ENCODE data around the gene IGFBP1.
"Not testable (repeated sequence)": the region's sequence is repeated elsewhere in the genome, so short reads cannot be mapped to it uniquely, and the experiment has no call there.

The IGFBP1 gene

GRCh38 chr7:45888185-45888992 is at the start of gene IGFBP1:
IGFBP1 (plus strand) TSS chr7:45888488; CDS start chr7:45888653, 165 bp downstream.
- Histone ChIP-seq H3K9me3 (ENCODE audit: control insufficient read depth, insufficient read depth, low read depth, low read length) (no peaks in the 10 kb centered on the region), H3K36me3 (ENCODE audit: control insufficient read depth in 2 of 2, insufficient read depth in 1 of 2, low read length in 2 of 2) (no peaks in the 10 kb centered on the region), H3K4me3 (ENCODE audit: low read depth, low read length) (peak within 1 kb of the TSS; percentile 10), H3K4me1 (ENCODE audit: control insufficient read depth, insufficient read depth, low read length) (no peaks in the 10 kb centered on the region), H3K27ac (ENCODE audit: extremely low read depth, low read depth, low read length) (no peak within 1 kb of the TSS)
- CTCF ChIA-PET, result interaction anchor here (0.6 to 1.4 kb wide), 5 partner anchors 24 to 433 kb away, joined by 3 to 4 read pairs (median 3); no protein-coding TSS in a partner anchor
- no peak for TF ChIP-seq ZNF707 (tag by site-specific recombination; IDR thresholded peaks at IDR 0.05)
- TF ChIP-seq ZBTB8A (tag by site-specific recombination; IDR thresholded peaks at IDR 0.05), result no peak
- TF ChIP-seq EGR2 (tag by site-specific recombination; IDR thresholded peaks at IDR 0.05; ENCODE audit: low read depth), result no peak
- no peak for TF ChIP-seq ZNF529 (tag by site-specific recombination; IDR thresholded peaks at IDR 0.05; ENCODE audit: insufficient replicate concordance)
- TF ChIP-seq ZNF624 (tag by site-specific recombination; IDR thresholded peaks at IDR 0.05), result no peak
- no peak for TF ChIP-seq AEBP2 (tag by site-specific recombination; IDR thresholded peaks at IDR 0.05; ENCODE audit: borderline replicate concordance)
- no peak for TF ChIP-seq ZNF549 (tag by site-specific recombination; IDR thresholded peaks at IDR 0.05)
- TF ChIP-seq ZBTB17 (tag by site-specific recombination; IDR thresholded peaks at IDR 0.05), result no peak
- TF ChIP-seq ZNF37A (tag by site-specific recombination; IDR thresholded peaks at IDR 0.05), result no peak
- POLR2A ChIA-PET, result no interaction called here

- H3K4me3 ChIP-seq (ENCODE audit: low read depth, low read length); H3K27ac ChIP-seq (ENCODE audit: extremely low read depth, low read depth, low read length); H3K4me1 ChIP-seq (ENCODE audit: control insufficient read depth, insufficient read depth, low read length); CTCF ChIA-PET; H3K36me3 ChIP-seq (ENCODE audit: control insufficient read depth in 2 of 2, insufficient read depth in 1 of 2, low read length in 2 of 2); H3K9me3 ChIP-seq (ENCODE audit: control insufficient read depth, insufficient read depth, low read depth, low read length); POLR2A ChIA-PET: not testable (repeated sequence)
These were observed 49.4 kb upstream of the IGFBP1 start for GRCh38 chr7:45838852-45839251.

GRCh38 chr7:45841926-45842717 is 46.2 kb upstream of the IGFBP1 start:
- CTCF ChIA-PET; H3K9me3 ChIP-seq (ENCODE audit: control insufficient read depth, insufficient read depth, low read depth, low read length); POLR2A ChIA-PET; H3K36me3 ChIP-seq (ENCODE audit: control insufficient read depth in 2 of 2, insufficient read depth in 1 of 2, low read length in 2 of 2); H3K4me1 ChIP-seq (ENCODE audit: control insufficient read depth, insufficient read depth, low read length); H3K4me3 ChIP-seq (ENCODE audit: low read depth, low read length); H3K27ac ChIP-seq (ENCODE audit: extremely low read depth, low read depth, low read length): not testable (repeated sequence)

- CTCF ChIA-PET; POLR2A ChIA-PET; H3K36me3 ChIP-seq (ENCODE audit: control insufficient read depth in 2 of 2, insufficient read depth in 1 of 2, low read length in 2 of 2): not testable (repeated sequence)
These were observed 41.8 kb upstream of the IGFBP1 start for GRCh38 chr7:45846536-45846935.

GRCh38 chr7:45848734-45849133 is 39.6 kb upstream of the IGFBP1 start:
- H3K4me1 ChIP-seq (ENCODE audit: control insufficient read depth, insufficient read depth, low read length); H3K36me3 ChIP-seq (ENCODE audit: control insufficient read depth in 2 of 2, insufficient read depth in 1 of 2, low read length in 2 of 2); POLR2A ChIA-PET; H3K27ac ChIP-seq (ENCODE audit: extremely low read depth, low read depth, low read length); H3K9me3 ChIP-seq (ENCODE audit: control insufficient read depth, insufficient read depth, low read depth, low read length); H3K4me3 ChIP-seq (ENCODE audit: low read depth, low read length); CTCF ChIA-PET: not testable (repeated sequence)

More at GRCh38 chr7:45846536-45846935, 41.8 kb upstream of the IGFBP1 start:
- H3K4me3 ChIP-seq (ENCODE audit: low read depth, low read length); H3K27ac ChIP-seq (ENCODE audit: extremely low read depth, low read depth, low read length); H3K4me1 ChIP-seq (ENCODE audit: control insufficient read depth, insufficient read depth, low read length); H3K9me3 ChIP-seq (ENCODE audit: control insufficient read depth, insufficient read depth, low read depth, low read length): not testable (repeated sequence)

GRCh38 chr7:45852984-45853383 is 35.3 kb upstream of the IGFBP1 start:
- POLR2A ChIA-PET; H3K9me3 ChIP-seq (ENCODE audit: control insufficient read depth, insufficient read depth, low read depth, low read length); H3K27ac ChIP-seq (ENCODE audit: extremely low read depth, low read depth, low read length); H3K4me1 ChIP-seq (ENCODE audit: control insufficient read depth, insufficient read depth, low read length); H3K4me3 ChIP-seq (ENCODE audit: low read depth, low read length); H3K36me3 ChIP-seq (ENCODE audit: control insufficient read depth in 2 of 2, insufficient read depth in 1 of 2, low read length in 2 of 2): not testable (repeated sequence)
- CTCF ChIA-PET, result interaction anchor here (1.3 kb wide), 1 partner anchor 190 kb away, joined by 3 read pairs; no protein-coding TSS in a partner anchor

- CTCF ChIA-PET, result interaction anchor here (0.6 to 1.8 kb wide), 4 partner anchors 137 to 940 kb away, joined by 3 to 7 read pairs (median 4); no protein-coding TSS in a partner anchor
- H3K36me3 ChIP-seq (ENCODE audit: control insufficient read depth in 2 of 2, insufficient read depth in 1 of 2, low read length in 2 of 2); H3K4me1 ChIP-seq (ENCODE audit: control insufficient read depth, insufficient read depth, low read length); H3K4me3 ChIP-seq (ENCODE audit: low read depth, low read length); H3K9me3 ChIP-seq (ENCODE audit: control insufficient read depth, insufficient read depth, low read depth, low read length); POLR2A ChIA-PET; H3K27ac ChIP-seq (ENCODE audit: extremely low read depth, low read depth, low read length): not testable (repeated sequence)
These were observed 34.8 kb upstream of the IGFBP1 start for GRCh38 chr7:45853491-45853890.

- H3K4me1 ChIP-seq (ENCODE audit: control insufficient read depth, insufficient read depth, low read length); H3K36me3 ChIP-seq (ENCODE audit: control insufficient read depth in 2 of 2, insufficient read depth in 1 of 2, low read length in 2 of 2); H3K4me3 ChIP-seq (ENCODE audit: low read depth, low read length); H3K27ac ChIP-seq (ENCODE audit: extremely low read depth, low read depth, low read length); H3K9me3 ChIP-seq (ENCODE audit: control insufficient read depth, insufficient read depth, low read depth, low read length); POLR2A ChIA-PET: not testable (repeated sequence)
- CTCF ChIA-PET, result interaction anchor here (0.7 to 1.1 kb wide), 2 partner anchors 328 to 883 kb away, joined by 3 to 4 read pairs; no protein-coding TSS in a partner anchor
These were observed 32.6 kb upstream of the IGFBP1 start for GRCh38 chr7:45855680-45856079.

Measured in HEK293 (cell line).